GM12878 (cell line): ENCODE data around the gene SH2D7. TPM values are rescaled to one million over a fixed set of nuclear protein-coding genes. Genes with fewer than 3 reads are reported as not detected.

Experiments
- ATAC-seq: fragments of 200-7000 bp; cut with Tn5 transposase; 3 replicates; pipeline ENCODE4 v1.9.1; 2020; ENCODE audit warnings: mild to moderate bottlenecking, moderate library complexity
- BruUV-seq: library from RNA; stranded (reverse); fragments of 400-500 nt; replicated peaks from 2 replicates; lab custom pipeline; 2021; lab: Mats Ljungman, UMichigan
- CTCF ChIA-PET: fragments of 300-600 bp; sonication (Branson Sonifier 250); formaldehyde crosslinking; extraction: SDS; loops from one replicate; lab custom pipeline; 2021; ENCODE audit warnings: inconsistent platforms; lab: Yijun Ruan, JAX
- POLR2A ChIA-PET: fragments of 350-600 bp; formaldehyde crosslinking; extraction: SDS; loops from one replicate; lab custom pipeline; 2021; ENCODE audit warnings: inconsistent platforms; lab: Charles Lee
- RAD21 ChIA-PET: fragments of 300-600 bp; sonication (Branson Sonifier 250); formaldehyde crosslinking; loops from one replicate; lab custom pipeline; 2023; ENCODE audit warnings: antibody characterized with exemption; ENCODE audit not compliant: unreplicated experiment; lab: Charles Lee
- SMC1A ChIA-PET: fragments of 300-600 bp; sonication (Branson Sonifier 250); formaldehyde crosslinking; loops from one replicate; lab custom pipeline; 2023; ENCODE audit not compliant: unreplicated experiment, uncharacterized antibody; lab: Charles Lee
- DNase-seq: peaks from one replicate; pipeline ENCODE4 v3.0.0-alpha.2; 2011; ENCODE audit warnings: low read depth, low spot score
- FAIRE-seq: peaks from 3 replicates; lab custom pipeline; 2011; peaks lifted over from hg19 to GRCh38; lab: Jason Lieb, UNC
- H2AFZ ChIP-seq: 2 replicates; pipeline ENCODE4 v1.6.0; 2011; ENCODE audit warnings: low read depth, low read length, control low read depth; ENCODE audit not compliant: control insufficient read depth
- H3K27ac ChIP-seq: 2 replicates; pipeline ENCODE4 v1.5.1; 2011; ENCODE audit warnings: control low read depth; ENCODE audit not compliant: control insufficient read depth, insufficient read depth
- H3K27me3 ChIP-seq, 2 experiments: replicated peaks in 1 of 2; 2 replicates each; pipeline versions ENCODE4 v1.6.0 to v1.6.1; 2011; ENCODE audit warnings: low read length in 1 of 2; ENCODE audit not compliant: control insufficient read depth in 2 of 2, insufficient read depth in 2 of 2
- H3K36me3 ChIP-seq, 2 experiments: 2 replicates each; pipeline ENCODE4 v1.5.1; 2011; ENCODE audit warnings: low read length in 1 of 2; ENCODE audit not compliant: control insufficient read depth in 2 of 2, insufficient read depth in 2 of 2
- H3K4me1 ChIP-seq: 2 replicates; pipeline ENCODE4 v1.6.1; 2011; ENCODE audit warnings: mild to moderate bottlenecking, low read length, moderate library complexity, mixed read lengths; ENCODE audit not compliant: control insufficient read depth, insufficient read depth
- H3K4me2 ChIP-seq: 2 replicates; pipeline ENCODE4 v1.6.0; 2011; ENCODE audit warnings: control low read depth; ENCODE audit not compliant: control insufficient read depth, insufficient read depth
- H3K4me3 ChIP-seq: fragments of 200-600 bp; sonication (generic); 2 replicates; pipeline ENCODE4 v1.5.1; 2016
- H3K79me2 ChIP-seq: 2 replicates; pipeline ENCODE4 v1.6.0; 2011; ENCODE audit warnings: low read length; ENCODE audit not compliant: control insufficient read depth, insufficient read depth
- H3K9ac ChIP-seq: 2 replicates; pipeline ENCODE4 v1.8.0; 2011; ENCODE audit warnings: low read length, control low read depth, mixed read lengths; ENCODE audit not compliant: control insufficient read depth, insufficient read depth
- H3K9me3 ChIP-seq: replicated peaks from 3 replicates; pipeline ENCODE4 v1.5.1; 2011; ENCODE audit warnings: mild to moderate bottlenecking, low read length; ENCODE audit not compliant: control insufficient read depth, insufficient read depth
- H4K20me1 ChIP-seq: 2 replicates; pipeline ENCODE4 v1.6.0; 2011; ENCODE audit not compliant: control insufficient read depth, insufficient read depth
- CBX3 ChIP-seq: fragments of 200-600 bp; sonication (generic); IDR thresholded peaks from 2 replicates; pipeline ENCODE4 v1.6.1; 2016; ENCODE audit warnings: low read depth, borderline replicate concordance
- CHD4 ChIP-seq: fragments of 200-600 bp; sonication (generic); IDR thresholded peaks from 2 replicates; pipeline ENCODE4 v1.6.1; 2016; ENCODE audit warnings: mild to moderate bottlenecking
- HDAC2 ChIP-seq: fragments of 200-600 bp; sonication (generic); IDR thresholded peaks from 2 replicates; pipeline ENCODE4 v1.6.1; 2017
- NR2C2 ChIP-seq: IDR thresholded peaks from 2 replicates; pipeline ENCODE4 v1.6.1; 2011; ENCODE audit warnings: borderline replicate concordance, low read depth; ENCODE audit not compliant: control insufficient read depth, insufficient read length
- PAX8 ChIP-seq: fragments of 450-650 bp; IDR thresholded peaks from 2 replicates; pipeline ENCODE4 v1.6.1; 2017; ENCODE audit warnings: mild to moderate bottlenecking, moderate library complexity
- RUNX3 ChIP-seq: IDR thresholded peaks from 2 replicates; pipeline ENCODE4 v1.6.1; 2012; ENCODE audit warnings: low read length, inconsistent platforms
- SMAD1 ChIP-seq: fragments of 450-650 bp; IDR thresholded peaks from 2 replicates; pipeline ENCODE4 v1.6.1; 2018; ENCODE audit warnings: mild to moderate bottlenecking, low read depth; ENCODE audit not compliant: partially characterized antibody
- SMAD5 ChIP-seq: IDR thresholded peaks from 2 replicates; pipeline ENCODE4 v1.6.1; 2016; ENCODE audit warnings: antibody characterized with exemption, low read depth
- SP1 ChIP-seq: IDR thresholded peaks from one replicate; pipeline ENCODE4 v1.6.1; 2011; ENCODE audit warnings: low read depth, low read length
- SREBF1 ChIP-seq: IDR thresholded peaks from 2 replicates; pipeline ENCODE4 v1.6.1; 2012; ENCODE audit warnings: mild to moderate bottlenecking, low read length
- STAT1 ChIP-seq: fragments of 450-650 bp; conservative IDR thresholded peaks from 2 replicates; pipeline ENCODE4 v1.6.1; 2014; ENCODE audit warnings: antibody characterized with exemption, mild to moderate bottlenecking
- ZBED1 ChIP-seq: IDR thresholded peaks from 2 replicates; pipeline ENCODE4 v1.6.1; 2016; ENCODE audit warnings: borderline replicate concordance
- ZZZ3 ChIP-seq: IDR thresholded peaks from 2 replicates; pipeline ENCODE4 v1.6.1; 2011; ENCODE audit warnings: low read depth; ENCODE audit not compliant: control insufficient read depth, insufficient read length
- WGBS: methylation state at CpG from one replicate; pipeline ENCODE4 v1.1.6; 2016; ENCODE audit warnings: low lambda C conversion rate; ENCODE audit not compliant: insufficient replicate concordance, insufficient coverage; ENCODE audit errors: missing lambda C conversion rate; 5-methylcytosine and 5-hydroxymethylcytosine counted together
- in situ Hi-C: fragments of 300-500 bp; cut with MboI; formaldehyde crosslinking; loops from 9 replicates; pipeline ENCODE4 v1.14.3; 2018; ENCODE audit warnings: mixed read lengths
- intact Hi-C: fragments of 100-400 bp; cut with micrococcal nuclease; formaldehyde crosslinking; loops from one replicate; pipeline ENCODE4 v1.14.2; 2022; ENCODE audit not compliant: unreplicated experiment
- polyA plus RNA-seq, 11 experiments: library from polyadenylated mRNA; depleted of rRNA in 4 of 11; unstranded in 6 of 11; stranded (reverse) in 5 of 11; fragments of >200 nt; fragmentation: Nextera tagmentation in 4 of 11; fragmentation: Illumina TruSeq in 1 of 11; extraction: Ambion mirVana in 4 of 11; extraction: Trizol in 1 of 11; gene quantifications; 1 replicate in 1 of 11; 2 replicates in 10 of 11; pipeline versions ENCODE4 v1.2.1 to v1.2.3, GENCODE V29; 2011 to 2016; ENCODE audit warnings: inconsistent platforms in 2 of 11, missing spikeins in 2 of 11, low read depth in 1 of 11
- total RNA-seq, 4 experiments: library from RNA; depleted of rRNA in 3 of 4; stranded (reverse); fragments of >200 nt in 3 of 4; fragmentation: Illumina TruSeq in 1 of 4; extraction: Trizol in 1 of 4; gene quantifications; 2 replicates each; pipeline versions ENCODE4 v1.2.1 to v1.2.3, GENCODE V29; 2013 to 2021
- TF ChIP-seq, protein P1 (sequence below): IDR thresholded peaks from 2 replicates; pipeline ENCODE4 v1.6.1; 2012; ENCODE audit warnings: low read depth, low read length, improper control_type of control experiment
- TF ChIP-seq, protein P2 (sequence below): fragments of 150-350 bp; IDR thresholded peaks from 2 replicates; pipeline ENCODE4 v1.6.1; 2014; ENCODE audit warnings: mild to moderate bottlenecking, low read depth, low read length
- TF ChIP-seq, protein P3 (sequence below): fragments of 450-650 bp; formaldehyde crosslinking; IDR thresholded peaks from 2 replicates; pipeline ENCODE4 v1.4.0; 2022; ENCODE audit warnings: mild to moderate bottlenecking, moderate library complexity
- TF ChIP-seq, protein P4 (sequence below): IDR thresholded peaks from 2 replicates; pipeline ENCODE4 v1.6.1; 2011; ENCODE audit warnings: borderline replicate concordance, low read depth, mild to moderate bottlenecking, moderate library complexity, low read length; ENCODE audit not compliant: insufficient read depth, poor library complexity, severe bottlenecking

SH2D7 gene
- total and polyA plus RNA-seq, 10 of the 15 experiments (the other 5 are each of a cell fraction or from before 2014, with no cell fraction given): 0.04 to 0.06 TPM; not detected in 8

DNA sequence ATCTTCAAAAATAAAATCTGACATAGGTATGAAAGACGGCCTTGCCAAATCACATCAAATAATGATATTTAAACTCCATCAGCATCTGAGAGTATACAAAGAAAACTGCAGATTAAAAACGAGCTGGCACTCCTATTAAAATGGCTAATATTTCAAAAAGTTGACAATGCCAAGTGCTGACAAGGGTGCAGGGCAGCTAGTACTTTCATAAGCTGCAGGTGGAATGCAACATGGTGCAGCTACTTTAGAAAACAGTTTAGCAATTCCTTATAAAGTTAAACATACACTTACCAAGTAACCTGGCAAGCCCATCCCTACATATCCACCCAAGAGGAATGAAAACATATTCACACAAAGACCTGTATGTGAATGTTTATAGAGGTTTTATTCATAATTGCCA, 37.8 kb upstream of the SH2D7 start:
- 52% methylated on average over 2 of the region's 2 CpGs for WGBS
- no TSS peak for BruUV-seq
- no peak overlapping the region for H3K9ac ChIP-seq
- H3K9me3 ChIP-seq: no peaks in the 10 kb centered on the region
- no peak for DNase-seq
- H2AFZ ChIP-seq: no peak overlapping the region
- TF ChIP-seq SMAD1: no peak
- TF ChIP-seq, protein P1, sequence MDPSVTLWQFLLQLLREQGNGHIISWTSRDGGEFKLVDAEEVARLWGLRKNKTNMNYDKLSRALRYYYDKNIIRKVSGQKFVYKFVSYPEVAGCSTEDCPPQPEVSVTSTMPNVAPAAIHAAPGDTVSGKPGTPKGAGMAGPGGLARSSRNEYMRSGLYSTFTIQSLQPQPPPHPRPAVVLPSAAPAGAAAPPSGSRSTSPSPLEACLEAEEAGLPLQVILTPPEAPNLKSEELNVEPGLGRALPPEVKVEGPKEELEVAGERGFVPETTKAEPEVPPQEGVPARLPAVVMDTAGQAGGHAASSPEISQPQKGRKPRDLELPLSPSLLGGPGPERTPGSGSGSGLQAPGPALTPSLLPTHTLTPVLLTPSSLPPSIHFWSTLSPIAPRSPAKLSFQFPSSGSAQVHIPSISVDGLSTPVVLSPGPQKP: no peak
- no peak for TF ChIP-seq NR2C2
- TF ChIP-seq ZZZ3: no peak
- no peak for TF ChIP-seq RUNX3
- no peak for TF ChIP-seq CBX3
- TF ChIP-seq HDAC2: no peak
- no peak for TF ChIP-seq ZBED1
- TF ChIP-seq, protein P2, sequence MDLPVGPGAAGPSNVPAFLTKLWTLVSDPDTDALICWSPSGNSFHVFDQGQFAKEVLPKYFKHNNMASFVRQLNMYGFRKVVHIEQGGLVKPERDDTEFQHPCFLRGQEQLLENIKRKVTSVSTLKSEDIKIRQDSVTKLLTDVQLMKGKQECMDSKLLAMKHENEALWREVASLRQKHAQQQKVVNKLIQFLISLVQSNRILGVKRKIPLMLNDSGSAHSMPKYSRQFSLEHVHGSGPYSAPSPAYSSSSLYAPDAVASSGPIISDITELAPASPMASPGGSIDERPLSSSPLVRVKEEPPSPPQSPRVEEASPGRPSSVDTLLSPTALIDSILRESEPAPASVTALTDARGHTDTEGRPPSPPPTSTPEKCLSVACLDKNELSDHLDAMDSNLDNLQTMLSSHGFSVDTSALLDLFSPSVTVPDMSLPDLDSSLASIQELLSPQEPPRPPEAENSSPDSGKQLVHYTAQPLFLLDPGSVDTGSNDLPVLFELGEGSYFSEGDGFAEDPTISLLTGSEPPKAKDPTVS: no peak
- TF ChIP-seq SMAD5: no peak
- TF ChIP-seq, protein P3, sequence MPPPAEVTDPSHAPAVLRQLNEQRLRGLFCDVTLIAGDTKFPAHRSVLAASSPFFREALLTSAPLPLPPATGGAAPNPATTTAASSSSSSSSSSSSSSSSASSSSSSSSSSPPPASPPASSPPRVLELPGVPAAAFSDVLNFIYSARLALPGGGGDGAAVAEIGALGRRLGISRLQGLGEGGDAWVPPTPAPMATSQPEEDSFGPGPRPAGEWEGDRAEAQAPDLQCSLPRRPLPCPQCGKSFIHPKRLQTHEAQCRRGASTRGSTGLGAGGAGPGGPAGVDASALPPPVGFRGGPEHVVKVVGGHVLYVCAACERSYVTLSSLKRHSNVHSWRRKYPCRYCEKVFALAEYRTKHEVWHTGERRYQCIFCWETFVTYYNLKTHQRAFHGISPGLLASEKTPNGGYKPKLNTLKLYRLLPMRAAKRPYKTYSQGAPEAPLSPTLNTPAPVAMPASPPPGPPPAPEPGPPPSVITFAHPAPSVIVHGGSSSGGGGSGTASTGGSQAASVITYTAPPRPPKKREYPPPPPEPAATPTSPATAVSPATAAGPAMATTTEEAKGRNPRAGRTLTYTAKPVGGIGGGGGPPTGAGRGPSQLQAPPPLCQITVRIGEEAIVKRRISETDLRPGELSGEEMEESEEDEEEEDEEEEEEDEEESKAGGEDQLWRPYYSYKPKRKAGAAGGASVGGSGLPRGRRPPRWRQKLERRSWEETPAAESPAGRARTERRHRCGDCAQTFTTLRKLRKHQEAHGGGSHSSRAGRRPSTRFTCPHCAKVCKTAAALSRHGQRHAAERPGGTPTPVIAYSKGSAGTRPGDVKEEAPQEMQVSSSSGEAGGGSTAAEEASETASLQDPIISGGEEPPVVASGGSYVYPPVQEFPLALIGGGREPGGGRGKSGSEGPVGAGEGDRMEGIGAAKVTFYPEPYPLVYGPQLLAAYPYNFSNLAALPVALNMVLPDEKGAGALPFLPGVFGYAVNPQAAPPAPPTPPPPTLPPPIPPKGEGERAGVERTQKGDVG: no peak
- TF ChIP-seq, protein P4, sequence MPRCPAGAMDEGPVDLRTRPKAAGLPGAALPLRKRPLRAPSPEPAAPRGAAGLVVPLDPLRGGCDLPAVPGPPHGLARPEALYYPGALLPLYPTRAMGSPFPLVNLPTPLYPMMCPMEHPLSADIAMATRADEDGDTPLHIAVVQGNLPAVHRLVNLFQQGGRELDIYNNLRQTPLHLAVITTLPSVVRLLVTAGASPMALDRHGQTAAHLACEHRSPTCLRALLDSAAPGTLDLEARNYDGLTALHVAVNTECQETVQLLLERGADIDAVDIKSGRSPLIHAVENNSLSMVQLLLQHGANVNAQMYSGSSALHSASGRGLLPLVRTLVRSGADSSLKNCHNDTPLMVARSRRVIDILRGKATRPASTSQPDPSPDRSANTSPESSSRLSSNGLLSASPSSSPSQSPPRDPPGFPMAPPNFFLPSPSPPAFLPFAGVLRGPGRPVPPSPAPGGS: no peak
- no peak for TF ChIP-seq SP1
- TF ChIP-seq CHD4: no peak
- TF ChIP-seq PAX8: no peak
- no peak for TF ChIP-seq STAT1
- no peak for TF ChIP-seq SREBF1
- no peak overlapping the region for H3K4me3 ChIP-seq
- no peak for FAIRE-seq
- ChIA-PET RAD21 (interaction anchor here (1.2 to 9.0 kb wide), 3 partner anchors 15 to 54 kb away, joined by 3 to 170 read pairs (median 5); no protein-coding TSS in a partner anchor), POLR2A (interaction anchor here (0.6 to 6.0 kb wide), 4 partner anchors 9 to 19 kb away, joined by 3 to 79 read pairs (median 4); no protein-coding TSS in a partner anchor), CTCF (interaction anchor here (0.8 to 9.1 kb wide), 6 partner anchors 9 to 55 kb away, joined by 3 to 158 read pairs (median 3); partner anchors contain the start of gene TBC1D2B), SMC1A (interaction anchor here (0.9 to 14.4 kb wide), 7 partner anchors 8 to 30 kb away, joined by 3 to 305 read pairs (median 4); no protein-coding TSS in a partner anchor)
- H3K27me3 ChIP-seq: no peaks in the 10 kb centered on the region
- ATAC-seq: no peak
- H3K4me1 ChIP-seq: peaks cover 71% of the 10 kb centered on the region
- in situ Hi-C loops: no loop called here
- intact Hi-C loops: no loop called here
- peaks cover 5 to 14% of the 10 kb centered on the region in 2 experiments for H3K36me3 ChIP-seq
- peaks cover 49% of the 10 kb centered on the region for H3K79me2 ChIP-seq
- no peak overlapping the region for H3K27ac ChIP-seq
- no peaks in the 10 kb centered on the region for H4K20me1 ChIP-seq
- H3K4me2 ChIP-seq: no peak overlapping the region
